ENCODE results near the gene LGALS4. TPM values are rescaled to one million over a fixed set of nuclear protein-coding genes. Genes with fewer than 3 reads are reported as not detected.
"Not testable (repeated sequence)": the region's sequence is repeated elsewhere in the genome, so short reads cannot be mapped to it uniquely, and the experiment has no call there.

LGALS4 gene
- total RNA-seq (ENCODE audit: low replicate concordance): 33.4 and 104 TPM in 2 replicates
- long read RNA-seq, transcript LGALS4-201 (10 exons, 1,535 nt): major isoform, 150 of 158 reads
- long read RNA-seq, partial matches to known transcripts: 2 of 158 reads
- long read RNA-seq, other reads (novel, unspliced or antisense): 6 of 158 reads

GRCh38 chr19:38812841-38813320 lies at the start of gene LGALS4:
LGALS4 (minus strand) TSS chr19:38812945; CDS start chr19:38812886, 59 bp downstream.
- no peaks in the 10 kb centered on the region for H3K27me3 Mint-ChIP-seq
- no peaks in the 10 kb centered on the region for H3K4me1 Mint-ChIP-seq (ENCODE audit: unreplicated experiment)
- DNase-seq (ENCODE audit: extremely low spot score, unreplicated experiment): no peak
- TF ChIP-seq, protein P1, sequence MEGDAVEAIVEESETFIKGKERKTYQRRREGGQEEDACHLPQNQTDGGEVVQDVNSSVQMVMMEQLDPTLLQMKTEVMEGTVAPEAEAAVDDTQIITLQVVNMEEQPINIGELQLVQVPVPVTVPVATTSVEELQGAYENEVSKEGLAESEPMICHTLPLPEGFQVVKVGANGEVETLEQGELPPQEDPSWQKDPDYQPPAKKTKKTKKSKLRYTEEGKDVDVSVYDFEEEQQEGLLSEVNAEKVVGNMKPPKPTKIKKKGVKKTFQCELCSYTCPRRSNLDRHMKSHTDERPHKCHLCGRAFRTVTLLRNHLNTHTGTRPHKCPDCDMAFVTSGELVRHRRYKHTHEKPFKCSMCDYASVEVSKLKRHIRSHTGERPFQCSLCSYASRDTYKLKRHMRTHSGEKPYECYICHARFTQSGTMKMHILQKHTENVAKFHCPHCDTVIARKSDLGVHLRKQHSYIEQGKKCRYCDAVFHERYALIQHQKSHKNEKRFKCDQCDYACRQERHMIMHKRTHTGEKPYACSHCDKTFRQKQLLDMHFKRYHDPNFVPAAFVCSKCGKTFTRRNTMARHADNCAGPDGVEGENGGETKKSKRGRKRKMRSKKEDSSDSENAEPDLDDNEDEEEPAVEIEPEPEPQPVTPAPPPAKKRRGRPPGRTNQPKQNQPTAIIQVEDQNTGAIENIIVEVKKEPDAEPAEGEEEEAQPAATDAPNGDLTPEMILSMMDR (conservative IDR thresholded peaks at IDR 0.05): no peak
- no peak within 1 kb of the TSS for H3K4me3 Mint-ChIP-seq
- peaks cover 5% of the 10 kb centered on the region for H3K36me3 Mint-ChIP-seq
- H3K9me3 Mint-ChIP-seq: no peaks in the 10 kb centered on the region
- H3K27ac Mint-ChIP-seq: peak within 1 kb of the TSS; percentile 39

GRCh38 chr19:38861368-38861767 lies 48.6 kb upstream of the LGALS4 start:
- Mint-ChIP-seq H3K27me3 (no peaks in the 10 kb centered on the region), H3K4me3 (no peak overlapping the region), H3K4me1 (ENCODE audit: unreplicated experiment) (peaks cover 38% of the 10 kb centered on the region), H3K36me3 (no peaks in the 10 kb centered on the region), H3K9me3 (no peaks in the 10 kb centered on the region), H3K27ac (no peak overlapping the region)
- TF ChIP-seq, protein P1 (conservative IDR thresholded peaks at IDR 0.05): no peak
- no peak for DNase-seq (ENCODE audit: extremely low spot score, unreplicated experiment)

GRCh38 chr19:38859631-38860204 lies 47.0 kb upstream of the LGALS4 start:
- not testable (repeated sequence) for H3K36me3 Mint-ChIP-seq; DNase-seq (ENCODE audit: extremely low spot score, unreplicated experiment); H3K9me3 Mint-ChIP-seq; H3K27me3 Mint-ChIP-seq
- peak overlapping the region; percentile 4 for H3K27ac Mint-ChIP-seq
- H3K4me1 Mint-ChIP-seq (ENCODE audit: unreplicated experiment): peaks cover 25% of the 10 kb centered on the region
- H3K4me3 Mint-ChIP-seq: peak overlapping the region; percentile 21

DNA sequence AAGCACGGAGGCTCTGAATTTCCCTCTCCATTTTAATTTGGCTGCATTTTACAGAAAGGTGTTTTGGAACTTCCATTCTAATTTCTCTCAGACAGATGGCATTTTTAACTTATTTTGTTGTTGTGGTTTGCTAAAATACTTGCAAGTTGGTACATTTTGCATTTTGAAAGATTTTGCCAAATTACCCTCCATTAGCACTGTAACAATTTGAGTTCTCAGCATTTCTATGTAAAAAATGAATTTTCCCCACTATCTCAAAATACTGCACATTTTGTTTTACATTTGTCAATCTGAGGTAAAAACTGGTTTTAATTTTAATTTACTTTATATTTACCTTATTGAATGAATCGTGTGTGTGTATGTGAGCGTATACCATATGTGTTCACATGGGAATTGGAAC lies 44.1 kb upstream of the LGALS4 start:
- no peaks in the 10 kb centered on the region for H3K9me3 Mint-ChIP-seq
- peak overlapping the region; percentile 54 for H3K4me3 Mint-ChIP-seq
- no peak for DNase-seq (ENCODE audit: extremely low spot score, unreplicated experiment)
- no peaks in the 10 kb centered on the region for H3K36me3 Mint-ChIP-seq
- no peaks in the 10 kb centered on the region for H3K27me3 Mint-ChIP-seq
- TF ChIP-seq, protein P1 (conservative IDR thresholded peaks at IDR 0.05): no peak
- no peak overlapping the region for H3K27ac Mint-ChIP-seq
- peaks cover 19% of the 10 kb centered on the region for H3K4me1 Mint-ChIP-seq (ENCODE audit: unreplicated experiment)

DNA sequence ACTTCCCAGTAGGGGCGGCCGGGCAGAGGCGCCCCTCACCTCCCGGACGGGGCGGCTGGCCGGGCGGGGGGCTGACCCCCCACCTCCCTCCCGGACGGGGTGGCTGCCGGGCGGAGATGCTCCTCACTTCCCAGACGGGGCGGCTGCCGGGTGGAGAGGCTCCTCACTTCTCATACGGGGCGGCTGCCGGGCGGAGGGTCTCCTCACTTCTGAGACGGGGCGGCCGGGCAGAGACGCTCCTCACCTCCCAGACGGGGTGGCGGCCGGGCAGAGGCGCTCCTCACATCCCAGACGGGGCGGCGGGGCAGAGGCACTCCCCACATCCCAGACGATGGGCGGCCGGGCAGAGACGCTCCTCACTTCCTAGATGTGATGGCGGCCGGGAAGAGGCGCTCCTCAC lies 43.0 kb upstream of the LGALS4 start:
- H3K27ac Mint-ChIP-seq; H3K27me3 Mint-ChIP-seq; H3K36me3 Mint-ChIP-seq; H3K4me3 Mint-ChIP-seq; DNase-seq (ENCODE audit: extremely low spot score, unreplicated experiment); H3K9me3 Mint-ChIP-seq: not testable (repeated sequence)
- peaks cover 16% of the 10 kb centered on the region for H3K4me1 Mint-ChIP-seq (ENCODE audit: unreplicated experiment)

- H3K4me1 Mint-ChIP-seq (ENCODE audit: unreplicated experiment): peaks cover 15% of the 10 kb centered on the region
- not testable (repeated sequence) for H3K9me3 Mint-ChIP-seq; H3K27ac Mint-ChIP-seq; DNase-seq (ENCODE audit: extremely low spot score, unreplicated experiment); H3K36me3 Mint-ChIP-seq; H3K27me3 Mint-ChIP-seq; H3K4me3 Mint-ChIP-seq
Observed at GRCh38 chr19:38854961-38855360, 42.2 kb upstream of the LGALS4 start.

DNA sequence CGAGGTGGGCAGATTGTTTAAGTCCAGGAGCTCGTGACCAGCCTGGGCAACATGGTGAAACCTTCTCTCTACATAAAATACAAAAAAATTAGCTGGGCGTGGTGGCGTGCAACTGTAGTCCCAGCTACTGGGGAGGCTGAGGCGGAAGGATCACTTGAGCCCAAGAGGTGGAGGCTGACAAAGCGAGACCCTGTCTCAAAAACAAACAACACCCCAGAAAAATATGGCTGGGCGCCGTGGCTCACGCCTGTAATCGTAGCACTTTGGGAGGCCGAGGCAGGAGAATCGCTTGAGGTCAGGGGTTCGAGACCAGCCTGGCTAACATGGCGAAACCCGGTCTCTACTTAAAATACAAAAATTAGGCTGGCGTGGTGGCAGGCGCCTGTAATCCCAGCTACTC lies 40.5 kb upstream of the LGALS4 start:
- Mint-ChIP-seq H3K4me3 (peak overlapping the region; percentile 95), H3K27me3 (no peaks in the 10 kb centered on the region), H3K36me3 (peaks cover 9% of the 10 kb centered on the region), H3K9me3 (no peaks in the 10 kb centered on the region), H3K27ac (peak overlapping the region; percentile 96), H3K4me1 (ENCODE audit: unreplicated experiment) (peaks cover 11% of the 10 kb centered on the region)
- TF ChIP-seq, protein P1 (conservative IDR thresholded peaks at IDR 0.05): no peak
- DNase-seq (ENCODE audit: extremely low spot score, unreplicated experiment): no peak

Measured in type B pancreatic cell (in vitro differentiated cells).